ENCODE results near the gene MRPL50. TPM values are rescaled to one million over a fixed set of nuclear protein-coding genes. Genes with fewer than 3 reads are reported as not detected.

The MRPL50 gene
- total RNA-seq, 1 experiment from 2014 or later = 19.6 TPM

GRCh38 chr9:101427358-101427757 lies 28.9 kb upstream of the MRPL50 start:
- H3K9me3 Mint-ChIP-seq = no peaks in the 10 kb centered on the region
- ChIA-PET CTCF (interaction anchor here (1.0 kb wide), 1 partner anchor 22 kb away, joined by 4 read pairs; no protein-coding TSS in a partner anchor), POLR2A (no interaction called here)
- peaks cover 5% of the 10 kb centered on the region for H3K27me3 Mint-ChIP-seq (ENCODE audit: low read depth)
- H3K4me3 Mint-ChIP-seq = no peak overlapping the region
- ATAC-seq = no peak
- no peak for DNase-seq (ENCODE audit: low spot score)
- no peak for TF ChIP-seq MLX (CRISPR knock-in tag; IDR thresholded peaks at IDR 0.05)
- no peak for TF ChIP-seq JAZF1 (CRISPR knock-in tag; IDR thresholded peaks at IDR 0.05)
- TF ChIP-seq NR1H2 (CRISPR knock-in tag; IDR thresholded peaks at IDR 0.05) = no peak
- TF ChIP-seq NFYB (CRISPR knock-in tag; conservative IDR thresholded peaks at IDR 0.05; ENCODE audit: low read depth) = no peak
- TF ChIP-seq ZNF219 (CRISPR knock-in tag; IDR thresholded peaks at IDR 0.05; ENCODE audit: borderline replicate concordance) = no peak
- no peak for TF ChIP-seq RELA (CRISPR knock-in tag; IDR thresholded peaks at IDR 0.05; ENCODE audit: borderline replicate concordance)
- no peak for TF ChIP-seq HMGA2 (CRISPR knock-in tag; IDR thresholded peaks at IDR 0.05)
- no peak for TF ChIP-seq ZNF121 (CRISPR knock-in tag; IDR thresholded peaks at IDR 0.05)
- no peak for TF ChIP-seq TEAD1 (CRISPR knock-in tag; IDR thresholded peaks at IDR 0.05)
- TF ChIP-seq AR (CRISPR knock-in tag; IDR thresholded peaks at IDR 0.05) = no peak
- TF ChIP-seq ATF1 (CRISPR knock-in tag; IDR thresholded peaks at IDR 0.05) = no peak
- TF ChIP-seq TEAD4 (CRISPR knock-in tag; IDR thresholded peaks at IDR 0.05) = no peak
- no peak for TF ChIP-seq AFF4 (CRISPR knock-in tag; IDR thresholded peaks at IDR 0.05; ENCODE audit: borderline replicate concordance)
- no peak for TF ChIP-seq CREB1 (CRISPR knock-in tag; IDR thresholded peaks at IDR 0.05)
- H3K36me3 Mint-ChIP-seq = no peaks in the 10 kb centered on the region
- H3K27ac Mint-ChIP-seq = no peak overlapping the region
- H3K4me1 Mint-ChIP-seq = peaks cover 7% of the 10 kb centered on the region

- Mint-ChIP-seq H3K27ac (no peak overlapping the region), H3K4me1 (peaks cover 6% of the 10 kb centered on the region), H3K9me3 (no peaks in the 10 kb centered on the region), H3K36me3 (no peaks in the 10 kb centered on the region), H3K4me3 (no peak overlapping the region), H3K27me3 (ENCODE audit: low read depth) (no peaks in the 10 kb centered on the region)
- ChIA-PET CTCF (interaction anchor here (0.5 to 1.7 kb wide), 2 partner anchors 65 to 142 kb away, joined by 3 to 4 read pairs; a partner anchor contains a TSS), POLR2A (no interaction called here)
- ATAC-seq (no peak), DNase-seq (ENCODE audit: low spot score) (no peak)
- TF ChIP-seq PREB (CRISPR knock-in tag; IDR thresholded peaks at IDR 0.05; ENCODE audit: borderline replicate concordance) = no peak
- TF ChIP-seq ZNF317 (CRISPR knock-in tag; IDR thresholded peaks at IDR 0.05; ENCODE audit: borderline replicate concordance, low read depth) = no peak
- no peak for TF ChIP-seq ATF3 (CRISPR knock-in tag; conservative IDR thresholded peaks at IDR 0.05)
- no peak for TF ChIP-seq NR1H2 (CRISPR knock-in tag; IDR thresholded peaks at IDR 0.05)
- no peak for TF ChIP-seq FOXP4 (CRISPR knock-in tag; IDR thresholded peaks at IDR 0.05)
- no peak for TF ChIP-seq ZNF121 (CRISPR knock-in tag; IDR thresholded peaks at IDR 0.05)
- TF ChIP-seq ATF2 (CRISPR knock-in tag; IDR thresholded peaks at IDR 0.05; ENCODE audit: borderline replicate concordance, low read depth) = no peak
- TF ChIP-seq ZNF671 (CRISPR knock-in tag; IDR thresholded peaks at IDR 0.05) = no peak
- TF ChIP-seq MYBL2 (CRISPR knock-in tag; IDR thresholded peaks at IDR 0.05) = no peak
- no peak for TF ChIP-seq E2F4 (CRISPR knock-in tag; IDR thresholded peaks at IDR 0.05; ENCODE audit: borderline replicate concordance, low read depth)
- TF ChIP-seq TEAD1 (CRISPR knock-in tag; IDR thresholded peaks at IDR 0.05) = no peak
Measured at GRCh38 chr9:101421653-101422065, 23.2 kb upstream of the MRPL50 start.
